Pancreas (tissue), 10 donors: ENCODE data around the gene RXRA. TPM values are rescaled to one million over a fixed set of nuclear protein-coding genes. Genes with fewer than 3 reads are reported as not detected.

Experiments
- ATAC-seq, 4 donors: fragments of 200-7000 bp; cut with Tn5 transposase; one replicate each; pipeline versions ENCODE4 v1.8.0 to v1.9.1; 2020; ENCODE audit warnings: mild to moderate bottlenecking in 4 of 4, moderate library complexity in 4 of 4
- DNase-seq, 6 donors: peaks; one replicate each; pipeline ENCODE4 v3.0.0-alpha.2; 2020
- FAIRE-seq: peaks from 2 replicates; lab custom pipeline; 2012; peaks lifted over from hg19 to GRCh38; lab: Jason Lieb, UNC
- H3K27ac ChIP-seq, 4 donors: fragments of 200-600 bp; sonication (generic); 1 replicate in 3 of 4; 2 replicates in 1 of 4; pipeline versions ENCODE4 v1.5.0 to v1.8.0; 2020
- H3K27me3 ChIP-seq, 4 donors: fragments of 200-600 bp; one replicate each; pipeline ENCODE4 v1.8.0; 2021
- H3K36me3 ChIP-seq, 3 donors: fragments of 200-600 bp; sonication (generic) in 1 of 3; one replicate each; pipeline versions ENCODE4 v1.5.0 to v1.8.0; 2020 to 2021
- H3K4me1 ChIP-seq, 3 donors: fragments of 200-600 bp; one replicate each; pipeline ENCODE4 v1.8.0; 2021
- H3K4me3 ChIP-seq, 4 donors: fragments of 200-600 bp; sonication (generic) in 2 of 4; one replicate each; pipeline versions ENCODE4 v1.5.0 to v1.8.0; 2020 to 2021
- H3K9me3 ChIP-seq, 4 donors: fragments of 200-600 bp; one replicate each; pipeline ENCODE4 v1.8.0; 2021
- CTCF ChIP-seq, 4 donors: fragments of 200-600 bp; sonication (generic) in 3 of 4; IDR thresholded peaks; one replicate each; pipeline versions ENCODE4 v1.5.0 to v1.8.0; 2021; ENCODE audit warnings: antibody characterized with exemption in 4 of 4
- WGBS, 2 donors: extraction: QIAGEN DNeasy Blood & Tissue Kit; methylation state at CpG; one replicate each; pipeline ENCODE4 v1.1.7; 2013; 5-methylcytosine and 5-hydroxymethylcytosine counted together
- intact Hi-C, 3 donors: fragments of 100-400 bp; cut with DNase I; formaldehyde crosslinking; loops; one replicate each; pipeline versions ENCODE4 v1.11.1 to v1.14.2; 2022
- polyA plus RNA-seq, 2 donors: library from polyadenylated mRNA; stranded (reverse); fragments of 200-250 nt; gene quantifications; one replicate each; pipeline ENCODE4 v1.2.3, GENCODE V29; 2013
- total RNA-seq, 6 donors: library from RNA; stranded (reverse); fragmentation: NEBNext Ultra II Directional in 4 of 6; extraction: Animal tissue kit (Norgen Biotek cat#: 25700) in 4 of 6; gene quantifications; one replicate each; pipeline versions ENCODE4 v1.2.1 to v1.2.4, GENCODE V29; 2021 to 2023
- donor health status: healthy with polysubstance abuse.
- donor health status: DM: no; HTN: no; CAD: no; lungs with moderate emphysema.
- donor health status: DM: no; HTN: no; CAD: no.
- donor health status: control.
- donor health status: control.
- donor health status: Bipolar disorder and iron deficiency.
- donor health status: DM: yes; HTN: yes; CAD: no.
- donor health status: DM: no; HTN: no; CAD: no.
- donor health status: DM: no; HTN: no; CAD: no.
- donor health status: DM: yes; HTN: yes; CAD: no.

Gene RXRA
- total and polyA plus RNA-seq, 8 donors: 20.2 to 35.1 (median 22.9) TPM

DNA sequence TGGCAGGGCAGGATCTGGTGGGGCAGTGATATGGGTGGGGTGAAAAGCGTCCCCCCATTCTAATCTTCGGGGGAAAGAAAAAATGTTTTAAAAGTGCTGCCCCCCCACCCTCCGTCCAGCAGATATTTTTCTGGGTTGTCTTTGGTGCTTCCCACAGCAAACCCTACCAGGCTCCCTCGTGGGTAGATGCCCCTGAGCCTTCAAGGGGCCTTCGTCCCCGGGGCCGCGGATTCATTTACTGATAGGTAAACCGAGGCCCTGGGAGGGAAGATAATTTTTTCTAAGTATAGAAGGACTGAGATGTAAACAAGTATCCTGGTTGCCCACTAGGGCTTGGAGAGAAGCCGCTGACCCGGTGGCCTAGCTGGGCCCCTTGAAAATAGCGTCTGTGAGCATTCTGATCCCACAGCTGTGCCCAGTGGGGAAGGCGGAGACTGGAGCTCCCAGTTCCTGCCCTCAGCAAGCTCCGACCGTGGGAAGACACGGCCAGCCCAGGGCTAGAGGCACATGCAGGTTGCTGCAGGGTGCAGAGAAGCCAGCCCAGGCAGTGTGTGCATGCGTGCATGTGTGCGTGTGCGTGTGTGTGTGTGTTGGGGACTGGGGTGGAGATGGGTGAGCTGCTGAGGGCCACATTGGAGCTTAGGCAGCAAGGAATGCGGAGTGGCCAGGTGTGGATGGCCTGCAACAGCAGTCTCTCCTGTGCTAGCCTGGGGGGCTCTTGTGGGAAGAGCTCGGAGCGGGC, 6.0 kb upstream of the RXRA start:
- FAIRE-seq: no peak
- Histone ChIP-seq H3K9me3 (no peaks in the 10 kb centered on the region), H3K36me3 (no peaks in the 10 kb centered on the region), H3K27ac (no peak overlapping the region), H3K4me3 (no peak overlapping the region), H3K4me1 (no peaks in the 10 kb centered on the region), H3K27me3 (no peaks in the 10 kb centered on the region)
- TF ChIP-seq CTCF (IDR thresholded peaks at IDR 0.05): no peak
- WGBS, 2 donors: 77 to 84% methylated on average over 22 of the region's 22 CpGs
- DNase-seq: peak in 4 of 6 donors; percentile 13 to 60 (median 38)
- intact Hi-C loops: loop anchor here in 1 of 3 donors (10.0 kb wide), 1 partner anchor 145 kb away; no protein-coding TSS in a partner anchor
- no peak for ATAC-seq

DNA sequence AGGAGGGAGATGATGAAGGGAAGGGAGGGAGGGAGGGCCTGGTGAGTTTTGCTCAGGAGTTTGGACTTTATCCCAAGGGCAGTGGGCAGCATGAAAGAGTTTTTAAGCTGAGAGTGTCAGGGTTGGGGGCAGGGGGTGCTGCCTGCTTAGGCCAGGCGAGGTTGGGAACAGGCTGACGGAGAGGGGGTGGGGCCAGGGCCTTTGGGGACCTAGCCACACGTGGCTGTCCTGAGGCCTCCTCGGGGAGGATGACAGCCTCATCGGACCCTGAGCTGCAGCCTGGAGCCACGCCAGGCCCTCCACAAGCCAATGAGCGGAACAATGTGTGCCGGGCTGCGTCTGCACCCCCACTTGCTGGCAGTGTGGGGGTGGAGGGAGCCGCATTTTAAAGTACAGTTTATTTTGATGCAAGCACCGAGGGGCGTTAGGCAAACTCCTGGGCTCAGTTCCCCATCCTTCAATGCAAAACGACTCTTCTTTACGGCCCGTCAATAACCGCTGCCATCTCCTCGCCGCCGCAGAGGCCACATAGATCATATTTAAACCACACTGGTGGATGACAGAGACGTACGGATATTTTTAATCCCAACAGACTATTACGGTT, 5.3 kb upstream of the RXRA start:
- ATAC-seq: no peak
- Histone ChIP-seq H3K4me3 (no peak overlapping the region), H3K27me3 (no peaks in the 10 kb centered on the region), H3K4me1 (no peaks in the 10 kb centered on the region), H3K36me3 (no peaks in the 10 kb centered on the region), H3K27ac (no peak overlapping the region), H3K9me3 (no peaks in the 10 kb centered on the region)
- intact Hi-C loops: loop anchor here in 1 of 3 donors (10.0 kb wide), 1 partner anchor 146 kb away; no protein-coding TSS in a partner anchor
- 69 to 72% methylated on average over 21 to 22 of the region's 22 CpGs for WGBS, 2 donors
- TF ChIP-seq CTCF (IDR thresholded peaks at IDR 0.05): no peak
- DNase-seq: peak in 4 of 6 donors; percentile 11 to 59 (median 51)
- no peak for FAIRE-seq

DNA sequence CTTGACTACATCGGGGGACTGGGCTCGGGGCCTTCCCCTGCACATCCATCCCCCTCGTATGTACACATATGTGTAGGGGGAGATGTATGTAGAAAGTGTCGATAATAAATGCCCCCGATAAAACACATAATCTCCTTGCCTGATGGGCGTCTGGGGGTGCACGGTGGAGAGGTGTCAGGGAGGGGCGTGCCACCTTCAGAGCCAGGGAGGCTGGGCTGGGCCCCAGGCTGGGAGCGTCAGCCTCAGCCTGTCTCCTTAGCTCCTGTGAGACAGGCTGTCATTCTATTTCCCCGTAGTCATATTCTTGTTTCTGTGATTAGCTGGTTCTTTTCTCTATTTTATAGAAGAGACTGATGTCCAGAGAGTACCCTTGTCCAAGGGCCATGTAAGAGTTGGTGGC, 4.7 kb upstream of the RXRA start:
- FAIRE-seq (no peak), DNase-seq (peak in 2 of 6 donors; percentile 11 to 39), ATAC-seq (no peak)
- WGBS, 2 donors: 75 to 78% methylated on average over 10 of the region's 10 CpGs
- intact Hi-C loops: loop anchor here in 1 of 3 donors (10.0 kb wide), 1 partner anchor 147 kb away; no protein-coding TSS in a partner anchor
- Histone ChIP-seq H3K27me3 (no peaks in the 10 kb centered on the region), H3K36me3 (no peaks in the 10 kb centered on the region), H3K27ac (no peak overlapping the region), H3K4me1 (no peaks in the 10 kb centered on the region), H3K4me3 (no peak overlapping the region), H3K9me3 (no peaks in the 10 kb centered on the region)
- no peak for TF ChIP-seq CTCF (IDR thresholded peaks at IDR 0.05)

DNA sequence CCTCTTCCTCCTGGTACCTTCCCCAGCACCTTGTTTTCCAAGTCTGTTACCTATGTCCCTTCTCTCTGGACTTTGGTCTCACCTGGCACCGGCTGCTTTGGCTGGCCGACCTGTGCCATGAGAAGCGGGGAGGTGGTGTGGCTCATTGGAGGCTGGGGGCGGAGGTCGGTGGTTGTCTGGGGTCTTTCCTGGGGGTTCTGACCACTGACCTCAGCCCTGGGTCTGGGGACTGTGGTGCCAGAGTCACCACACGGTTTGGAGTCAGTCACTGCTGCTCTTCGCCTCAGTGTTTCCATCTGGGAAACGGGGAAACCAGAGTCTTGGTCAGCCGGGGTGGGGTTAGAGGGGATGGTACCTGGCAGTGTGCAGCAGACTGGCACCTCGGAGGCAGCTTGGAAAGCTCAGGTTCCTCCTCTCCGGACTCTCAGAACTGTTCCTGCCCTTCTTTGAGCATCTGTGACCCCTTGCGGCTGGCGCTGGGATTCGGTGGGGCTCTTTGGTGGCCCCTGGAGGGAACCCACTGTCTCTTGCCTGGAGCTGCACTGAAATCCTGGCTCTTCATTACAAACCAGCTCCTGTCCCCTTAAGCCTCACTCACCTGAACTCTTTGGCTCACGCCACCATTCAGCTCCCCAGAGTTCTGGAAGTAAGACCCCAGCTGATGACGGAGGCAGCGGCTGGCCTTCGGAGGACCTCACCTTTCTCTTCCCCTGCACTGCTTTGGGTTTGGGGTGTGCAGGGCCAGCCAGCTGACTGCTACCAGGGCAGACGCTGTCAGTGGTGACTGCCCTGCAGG, 4.1 kb upstream of the RXRA start:
- 74 to 75% methylated on average over 19 of the region's 19 CpGs for WGBS, 2 donors
- ATAC-seq: peak in 1 of 4 donors; percentile 22
- FAIRE-seq: no peak
- Histone ChIP-seq H3K4me1 (no peaks in the 10 kb centered on the region), H3K27me3 (no peaks in the 10 kb centered on the region), H3K27ac (no peak overlapping the region), H3K9me3 (no peaks in the 10 kb centered on the region), H3K36me3 (no peaks in the 10 kb centered on the region), H3K4me3 (no peak overlapping the region)
- intact Hi-C loops: loop anchor here in 1 of 3 donors (10.0 kb wide), 1 partner anchor 147 kb away; no protein-coding TSS in a partner anchor
- no peak for TF ChIP-seq CTCF (IDR thresholded peaks at IDR 0.05)
- DNase-seq: peak in 4 of 6 donors; percentile 38 to 64 (median 50)
